Stimulated activated CD4-positive, alpha-beta T cell treated with anti-CD3 and anti-CD28 coated beads, Interleukin-1b, Interleukin-23, amount 100 ng/mL, for 48 hours (primary cell): ENCODE data around the gene MAGEA2B.
"Not testable (repeated sequence)": the region's sequence is repeated elsewhere in the genome, so short reads cannot be mapped to it uniquely, and the experiment has no call there.

Experiments used
- DNase-seq: peaks from one replicate; pipeline ENCODE4 v3.0.0-alpha.2; 2020

MAGEA2B gene, protein sequence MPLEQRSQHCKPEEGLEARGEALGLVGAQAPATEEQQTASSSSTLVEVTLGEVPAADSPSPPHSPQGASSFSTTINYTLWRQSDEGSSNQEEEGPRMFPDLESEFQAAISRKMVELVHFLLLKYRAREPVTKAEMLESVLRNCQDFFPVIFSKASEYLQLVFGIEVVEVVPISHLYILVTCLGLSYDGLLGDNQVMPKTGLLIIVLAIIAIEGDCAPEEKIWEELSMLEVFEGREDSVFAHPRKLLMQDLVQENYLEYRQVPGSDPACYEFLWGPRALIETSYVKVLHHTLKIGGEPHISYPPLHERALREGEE

DNA sequence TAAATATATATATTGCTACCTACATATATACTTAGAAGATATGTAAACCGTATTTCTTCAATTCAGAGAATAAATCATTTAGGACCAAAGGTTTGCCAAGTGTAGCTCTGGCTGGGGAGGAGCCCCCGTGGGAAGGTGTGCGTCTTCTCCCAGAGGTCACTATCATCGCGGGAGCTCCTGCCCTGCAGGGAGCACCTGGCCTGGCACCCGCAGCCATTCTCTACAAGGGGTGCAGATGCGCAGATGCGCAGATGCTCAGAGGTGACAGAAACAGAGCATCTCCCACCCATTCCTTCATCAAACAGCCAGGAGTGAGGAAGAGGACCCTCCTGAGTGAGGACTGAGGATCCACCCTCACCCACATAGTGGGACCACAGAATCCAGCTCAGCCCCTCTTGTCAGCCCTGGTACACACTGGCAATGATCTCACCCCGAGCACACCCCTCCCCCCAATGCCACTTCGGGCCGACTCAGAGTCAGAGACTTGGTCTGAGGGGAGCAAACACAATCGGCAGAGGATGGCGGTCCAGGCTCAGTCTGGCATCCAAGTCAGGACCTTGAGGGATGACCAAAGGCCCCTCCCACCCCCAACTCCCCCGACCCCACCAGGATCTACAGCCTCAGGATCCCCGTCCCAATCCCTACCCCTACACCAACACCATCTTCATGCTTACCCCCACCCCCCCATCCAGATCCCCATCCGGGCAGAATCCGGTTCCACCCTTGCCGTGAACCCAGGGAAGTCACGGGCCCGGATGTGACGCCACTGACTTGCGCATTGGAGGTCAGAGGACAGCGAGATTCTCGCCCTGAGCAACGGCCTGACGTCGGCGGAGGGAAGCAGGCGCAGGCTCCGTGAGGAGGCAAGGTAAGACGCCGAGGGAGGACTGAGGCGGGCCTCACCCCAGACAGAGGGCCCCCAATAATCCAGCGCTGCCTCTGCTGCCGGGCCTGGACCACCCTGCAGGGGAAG lies at the start of gene MAGEA2B:
Gene MAGEA2B (plus strand): TSS at position 814 of the 973 bp plus-strand sequence. CDS start 2,479 bp downstream, outside the sequence.
- DNase-seq, result not testable (repeated sequence)

DNA sequence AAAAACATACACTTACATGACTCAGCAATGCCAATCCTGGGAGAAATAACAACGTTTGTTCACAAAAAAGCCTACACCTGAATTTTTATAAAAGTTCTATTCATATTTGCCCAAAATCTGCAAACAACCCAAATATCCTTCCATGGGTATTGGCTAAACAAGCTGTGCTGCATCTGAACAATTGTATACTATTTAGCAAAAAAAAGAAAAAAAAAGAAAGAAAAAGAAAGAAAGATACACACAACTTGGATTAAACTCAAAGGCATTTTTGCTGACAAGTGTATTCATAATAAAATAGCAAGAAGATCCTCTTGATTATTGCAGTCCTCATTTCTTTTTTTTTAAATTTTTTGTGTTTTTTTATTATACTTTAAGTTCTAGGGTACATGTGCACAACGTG lies 40.3 kb upstream of the MAGEA2B start:
- DNase-seq, result no peak

DNA sequence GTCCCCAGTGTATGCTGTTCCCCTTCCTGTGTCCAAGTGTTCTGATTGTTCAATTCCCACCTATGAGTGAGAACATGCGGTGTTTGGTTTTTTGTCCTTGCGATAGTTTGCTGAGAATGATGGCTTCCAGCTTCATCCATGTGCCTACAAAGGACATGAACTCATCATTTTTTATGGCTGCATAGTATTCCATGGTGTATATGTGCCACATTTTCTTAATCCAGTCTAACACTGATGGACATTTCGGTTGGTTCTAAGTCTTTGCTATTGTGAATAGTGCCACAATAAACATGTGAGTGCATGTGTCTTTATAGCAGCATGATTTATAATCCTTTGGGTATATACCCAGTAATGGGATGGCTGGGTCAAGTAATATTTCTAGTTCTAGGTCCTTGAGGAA lies 39.8 kb upstream of the MAGEA2B start:
- DNase-seq, result not testable (repeated sequence)

DNA sequence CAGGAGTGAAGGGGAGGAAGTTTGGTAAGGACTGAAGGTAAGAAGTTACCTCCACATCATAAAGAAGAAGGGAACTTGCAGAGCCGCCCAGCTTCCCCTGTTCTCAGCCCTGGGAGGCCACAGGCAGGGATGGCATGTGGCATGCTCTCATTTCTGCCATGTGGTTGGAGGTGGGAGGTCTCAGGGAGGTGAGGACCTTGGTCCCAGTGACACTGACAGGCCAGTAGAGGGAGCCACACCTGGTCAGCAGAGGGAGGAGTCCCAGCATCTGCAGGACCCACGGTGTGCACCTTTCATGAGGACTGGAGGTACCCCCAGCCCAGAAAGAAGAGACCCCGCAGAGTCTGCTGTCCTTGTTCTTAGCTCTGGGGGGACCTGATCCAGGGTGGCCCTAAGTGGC lies 33.4 kb upstream of the MAGEA2B start:
- not testable (repeated sequence) for DNase-seq

DNA sequence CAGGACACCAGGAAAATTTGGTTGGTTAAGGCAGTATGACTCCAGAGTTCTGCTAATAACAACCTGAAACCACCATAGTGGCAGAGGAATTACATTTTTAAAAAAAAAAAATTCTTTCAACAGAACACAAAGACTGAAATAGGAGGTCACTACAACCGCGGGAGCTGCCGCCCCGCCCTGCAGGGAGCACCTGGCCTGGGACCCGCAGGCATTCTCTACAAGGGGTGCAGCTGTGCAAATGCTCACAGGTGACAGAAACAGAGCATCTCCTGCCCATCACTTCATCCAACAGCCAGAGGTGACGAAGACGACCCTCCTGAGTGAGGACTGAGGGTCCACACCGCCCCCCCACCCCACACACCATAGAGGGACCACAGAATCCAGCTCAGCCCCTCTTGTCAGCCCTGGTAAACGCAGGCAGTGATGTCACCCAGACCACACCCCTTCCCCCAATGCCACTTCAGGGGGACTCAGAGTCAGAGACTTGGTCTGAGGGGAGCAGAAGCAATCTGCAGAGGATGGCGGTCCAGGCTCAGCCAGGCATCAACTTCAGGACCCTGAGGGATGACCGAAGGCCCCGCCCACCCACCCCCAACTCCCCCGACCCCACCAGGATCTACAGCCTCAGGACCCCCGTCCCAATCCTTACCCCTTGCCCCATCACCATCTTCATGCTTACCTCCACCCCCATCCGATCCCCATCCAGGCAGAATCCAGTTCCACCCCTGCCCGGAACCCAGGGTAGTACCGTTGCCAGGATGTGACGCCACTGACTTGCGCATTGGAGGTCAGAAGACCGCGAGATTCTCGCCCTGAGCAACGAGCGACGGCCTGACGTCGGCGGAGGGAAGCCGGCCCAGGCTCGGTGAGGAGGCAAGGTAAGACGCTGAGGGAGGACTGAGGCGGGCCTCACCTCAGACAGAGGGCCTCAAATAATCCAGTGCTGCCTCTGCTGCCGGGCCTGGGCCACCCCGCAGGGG lies 16.2 kb upstream of the MAGEA2B start, which contains the start of gene MAGEA3:
Gene MAGEA3 (plus strand): TSS at position 843 of the 980 bp plus-strand sequence. CDS start 2,039 bp downstream, outside the sequence.
- not testable (repeated sequence) for DNase-seq

DNA sequence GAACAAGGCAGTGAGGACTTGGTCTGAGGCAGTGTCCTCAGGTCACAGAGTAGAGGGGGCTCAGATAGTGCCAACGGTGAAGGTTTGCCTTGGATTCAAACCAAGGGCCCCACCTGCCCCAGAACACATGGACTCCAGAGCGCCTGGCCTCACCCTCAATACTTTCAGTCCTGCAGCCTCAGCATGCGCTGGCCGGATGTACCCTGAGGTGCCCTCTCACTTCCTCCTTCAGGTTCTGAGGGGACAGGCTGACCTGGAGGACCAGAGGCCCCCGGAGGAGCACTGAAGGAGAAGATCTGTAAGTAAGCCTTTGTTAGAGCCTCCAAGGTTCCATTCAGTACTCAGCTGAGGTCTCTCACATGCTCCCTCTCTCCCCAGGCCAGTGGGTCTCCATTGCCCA lies 14.0 kb upstream of the MAGEA2B start:
- not testable (repeated sequence) for DNase-seq

DNA sequence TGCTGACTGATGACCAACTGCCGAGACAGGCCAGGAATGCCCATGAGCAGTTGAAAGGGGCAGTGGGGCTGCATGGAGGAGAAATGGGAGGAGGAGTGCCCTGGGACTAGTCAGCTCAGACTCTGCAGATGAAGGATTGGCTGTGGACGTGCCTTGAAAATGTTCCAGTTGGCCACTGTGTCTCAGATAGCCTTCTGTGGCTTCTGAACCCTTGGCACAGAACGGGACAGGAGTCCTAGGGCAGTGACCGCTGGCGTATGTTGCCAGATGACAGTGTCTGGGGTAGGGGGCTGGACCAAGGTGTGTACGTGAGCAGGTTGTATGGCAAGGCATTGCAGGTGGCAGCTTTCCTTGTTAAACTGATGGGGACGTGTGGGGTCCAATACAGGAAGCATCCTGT lies 7.9 kb upstream of the MAGEA2B start:
- not testable (repeated sequence) for DNase-seq

DNA sequence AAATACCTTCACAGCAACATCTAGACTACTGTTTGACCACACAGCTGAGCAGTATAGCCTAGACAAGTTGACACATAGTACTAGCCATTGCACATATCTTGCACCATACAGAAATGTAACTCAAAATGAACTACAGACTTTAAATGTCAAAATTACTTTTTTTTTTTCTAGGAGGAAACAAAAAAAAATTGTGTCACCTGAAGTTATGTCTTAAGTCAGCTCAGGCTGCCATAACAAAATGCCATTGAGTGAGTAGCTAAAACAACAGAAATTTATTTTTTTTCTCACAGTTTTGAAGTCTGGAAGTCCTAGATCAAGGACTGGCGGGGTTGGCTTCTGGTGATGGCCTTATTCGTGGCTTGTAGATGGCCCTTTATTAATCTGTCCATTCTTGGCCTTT lies 5.3 kb upstream of the MAGEA2B start, which contains the start of gene CSAG2:
Gene CSAG2 (minus strand): TSS at position 101 of the 400 bp plus-strand sequence. CDS start 161 bp downstream, outside the sequence.
- not testable (repeated sequence) for DNase-seq

DNA sequence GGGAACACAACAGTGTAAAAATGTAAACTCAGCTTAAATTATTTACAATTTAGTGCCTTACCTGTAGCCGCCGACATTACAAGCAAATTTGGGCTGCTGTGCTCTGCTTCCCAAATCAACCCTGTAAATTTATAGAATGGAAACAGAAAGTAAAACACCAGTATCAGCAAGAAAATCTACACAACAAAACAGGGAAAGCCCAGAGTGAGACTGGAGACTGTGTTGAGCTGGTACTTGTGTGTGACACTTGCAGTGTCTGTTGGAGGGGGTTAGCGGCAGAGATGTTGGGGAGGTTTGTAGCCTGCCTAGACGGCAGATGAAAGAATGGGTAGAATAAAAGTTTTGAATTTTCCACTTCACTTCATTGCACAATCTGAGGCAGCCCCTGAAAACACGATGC lies 1.2 kb upstream of the MAGEA2B start:
- DNase-seq, result not testable (repeated sequence)

DNA sequence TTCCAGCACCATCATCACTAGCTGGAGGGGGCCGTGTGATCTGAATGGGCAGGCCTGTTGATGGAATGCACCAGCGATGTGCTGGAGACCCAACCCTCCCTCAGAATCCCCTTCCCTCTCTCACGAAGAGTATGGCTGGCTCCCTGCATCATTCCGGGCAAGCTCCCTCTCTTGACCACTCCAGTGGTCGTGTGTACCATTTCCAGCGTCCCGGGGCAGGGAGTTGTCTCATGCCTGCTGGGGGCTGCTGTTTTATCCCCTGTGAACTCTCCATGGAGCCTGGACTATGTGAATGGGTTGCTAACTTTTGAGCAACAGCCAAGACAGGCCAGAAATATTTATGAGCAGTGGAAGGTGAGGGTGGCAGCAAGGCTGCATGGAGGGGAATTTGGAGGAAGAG lies 11.0 kb downstream of the MAGEA2B start:
- DNase-seq, result no peak

DNA sequence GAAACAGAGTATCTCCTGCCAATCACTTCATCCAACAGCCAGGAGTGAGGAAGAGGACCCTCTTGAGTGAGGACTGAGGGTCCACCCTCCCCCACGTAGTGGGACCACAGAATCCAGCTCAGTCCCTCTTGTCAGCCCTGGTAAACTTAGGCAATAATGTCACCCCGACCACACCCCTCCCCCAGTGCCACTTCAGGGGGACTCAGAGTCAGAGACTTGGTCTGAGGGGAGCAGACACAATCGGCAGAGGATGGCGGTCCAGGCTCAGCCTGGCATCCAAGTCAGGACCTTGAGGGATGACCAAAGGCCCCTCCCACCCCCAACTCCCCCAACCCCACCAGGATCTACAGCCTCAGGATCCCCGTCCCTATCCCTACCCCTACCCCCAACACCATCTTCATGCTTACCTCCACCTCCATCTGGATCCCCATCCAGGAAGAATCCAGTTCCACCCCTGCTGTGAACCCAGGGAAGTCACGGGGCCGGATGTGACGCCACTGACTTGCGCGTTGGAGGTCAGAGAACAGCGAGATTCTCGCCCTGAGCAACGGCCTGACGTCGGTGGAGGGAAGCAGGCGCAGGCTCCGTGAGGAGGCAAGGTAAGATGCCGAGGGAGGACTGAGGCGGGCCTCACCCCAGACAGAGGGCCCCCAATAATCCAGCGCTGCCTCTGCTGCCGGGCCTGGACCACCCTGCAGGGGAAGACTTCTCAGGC lies 19.0 kb downstream of the MAGEA2B start, which contains the start of the genes CSAG1 and MAGEA12:
Gene CSAG1 (minus strand): TSS at position 461 of the 715 bp plus-strand sequence. CDS start 1,261 bp downstream, outside the sequence.
Gene MAGEA12 (plus strand): TSS at position 497 of the 715 bp plus-strand sequence. CDS start 2,405 bp downstream, outside the sequence.
- DNase-seq, result no peak

DNA sequence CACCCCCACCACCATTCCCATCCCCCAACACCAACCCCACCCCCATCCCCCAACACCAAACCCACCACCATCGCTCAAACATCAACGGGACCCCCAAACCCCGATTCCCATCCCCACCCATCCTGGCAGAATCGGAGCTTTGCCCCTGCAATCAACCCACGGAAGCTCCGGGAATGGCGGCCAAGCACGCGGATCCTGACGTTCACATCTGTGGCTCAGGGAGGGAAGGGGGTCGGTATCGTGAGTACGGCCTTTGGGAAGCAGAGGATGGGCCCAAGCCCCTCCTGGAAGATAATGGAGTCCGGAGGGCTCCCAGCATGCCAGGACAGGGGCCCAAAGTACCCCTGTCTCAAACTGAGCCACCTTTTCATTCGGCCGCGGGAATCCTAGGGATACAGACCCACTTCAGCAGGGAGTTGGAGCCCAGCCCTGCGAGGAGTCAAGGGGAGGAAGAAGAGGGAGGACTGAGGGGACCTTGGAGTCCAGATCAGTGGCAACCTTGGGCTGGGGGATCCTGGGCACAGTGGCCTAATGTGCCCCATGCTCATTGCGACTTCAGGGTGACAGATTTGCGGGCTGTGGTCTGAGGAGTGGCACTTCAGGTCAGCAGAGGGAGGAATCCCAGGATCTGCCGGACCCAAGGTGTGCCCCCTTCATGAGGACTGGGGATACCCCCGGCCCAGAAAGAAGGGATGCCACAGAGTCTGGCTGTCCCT lies 19.9 kb downstream of the MAGEA2B start:
- DNase-seq, result not testable (repeated sequence)

DNA sequence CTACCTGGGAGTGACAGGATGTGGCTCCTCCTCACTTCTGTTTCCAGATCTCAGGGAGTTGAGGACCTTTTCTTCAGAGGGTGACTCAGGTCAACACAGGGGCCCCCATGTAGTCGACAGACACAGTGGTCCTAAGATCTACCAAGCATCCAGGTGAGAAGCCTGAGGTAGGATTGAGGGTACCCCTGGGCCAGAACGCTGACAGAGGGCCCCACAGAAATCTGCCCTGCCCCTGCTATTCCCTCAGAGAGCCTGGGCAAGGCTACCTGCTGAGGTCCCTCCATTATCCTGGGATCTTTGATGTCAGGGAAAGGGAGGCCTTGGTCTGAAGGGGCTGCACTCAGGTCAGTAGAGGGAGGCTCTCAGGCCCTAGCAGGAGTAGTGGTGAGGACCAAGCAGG lies 20.7 kb downstream of the MAGEA2B start:
- no peak for DNase-seq

DNA sequence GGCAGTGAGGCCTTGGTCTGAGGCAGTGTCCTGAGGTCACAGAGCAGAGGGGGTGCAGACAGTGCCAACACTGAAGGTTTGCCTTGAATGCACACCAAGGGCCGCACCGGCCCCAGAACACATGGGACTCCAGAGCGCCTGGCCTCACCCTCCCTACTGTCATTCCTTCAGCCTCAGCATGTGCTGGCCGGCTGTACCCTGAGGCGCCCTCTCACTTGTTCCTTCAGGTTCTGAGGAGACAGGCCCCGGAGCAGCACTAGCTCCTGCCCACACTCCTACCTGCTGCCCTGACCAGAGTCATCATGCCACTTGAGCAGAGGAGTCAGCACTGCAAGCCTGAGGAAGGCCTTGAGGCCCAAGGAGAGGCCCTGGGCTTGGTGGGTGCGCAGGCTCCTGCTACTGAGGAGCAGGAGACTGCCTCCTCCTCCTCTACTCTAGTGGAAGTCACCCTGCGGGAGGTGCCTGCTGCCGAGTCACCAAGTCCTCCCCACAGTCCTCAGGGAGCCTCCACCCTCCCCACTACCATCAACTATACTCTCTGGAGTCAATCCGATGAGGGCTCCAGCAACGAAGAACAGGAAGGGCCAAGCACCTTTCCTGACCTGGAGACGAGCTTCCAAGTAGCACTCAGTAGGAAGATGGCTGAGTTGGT lies 21.6 kb downstream of the MAGEA2B start:
- no peak for DNase-seq

DNA sequence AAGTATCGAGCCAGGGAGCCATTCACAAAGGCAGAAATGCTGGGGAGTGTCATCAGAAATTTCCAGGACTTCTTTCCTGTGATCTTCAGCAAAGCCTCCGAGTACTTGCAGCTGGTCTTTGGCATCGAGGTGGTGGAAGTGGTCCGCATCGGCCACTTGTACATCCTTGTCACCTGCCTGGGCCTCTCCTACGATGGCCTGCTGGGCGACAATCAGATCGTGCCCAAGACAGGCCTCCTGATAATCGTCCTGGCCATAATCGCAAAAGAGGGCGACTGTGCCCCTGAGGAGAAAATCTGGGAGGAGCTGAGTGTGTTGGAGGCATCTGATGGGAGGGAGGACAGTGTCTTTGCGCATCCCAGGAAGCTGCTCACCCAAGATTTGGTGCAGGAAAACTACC lies 22.1 kb downstream of the MAGEA2B start:
- not testable (repeated sequence) for DNase-seq

DNA sequence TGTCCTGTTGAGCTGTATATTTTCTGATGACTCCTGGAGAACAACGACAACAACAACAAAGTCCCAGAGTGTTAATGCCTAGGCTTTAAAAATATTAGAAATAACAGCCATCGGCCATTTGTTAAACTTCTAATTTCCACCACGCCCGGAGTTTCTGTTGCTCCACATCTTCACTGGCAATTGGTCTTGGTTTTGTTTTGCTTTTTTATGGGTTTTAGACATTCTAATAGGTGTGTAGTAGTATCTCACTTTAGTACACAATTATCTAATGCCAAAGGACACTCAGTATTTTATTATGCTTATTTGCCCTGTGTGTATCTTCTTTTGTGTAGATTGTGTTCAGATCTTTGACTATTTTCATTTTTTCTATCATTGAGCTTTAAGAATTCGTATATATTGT lies 24.1 kb downstream of the MAGEA2B start:
- DNase-seq, result no peak

DNA sequence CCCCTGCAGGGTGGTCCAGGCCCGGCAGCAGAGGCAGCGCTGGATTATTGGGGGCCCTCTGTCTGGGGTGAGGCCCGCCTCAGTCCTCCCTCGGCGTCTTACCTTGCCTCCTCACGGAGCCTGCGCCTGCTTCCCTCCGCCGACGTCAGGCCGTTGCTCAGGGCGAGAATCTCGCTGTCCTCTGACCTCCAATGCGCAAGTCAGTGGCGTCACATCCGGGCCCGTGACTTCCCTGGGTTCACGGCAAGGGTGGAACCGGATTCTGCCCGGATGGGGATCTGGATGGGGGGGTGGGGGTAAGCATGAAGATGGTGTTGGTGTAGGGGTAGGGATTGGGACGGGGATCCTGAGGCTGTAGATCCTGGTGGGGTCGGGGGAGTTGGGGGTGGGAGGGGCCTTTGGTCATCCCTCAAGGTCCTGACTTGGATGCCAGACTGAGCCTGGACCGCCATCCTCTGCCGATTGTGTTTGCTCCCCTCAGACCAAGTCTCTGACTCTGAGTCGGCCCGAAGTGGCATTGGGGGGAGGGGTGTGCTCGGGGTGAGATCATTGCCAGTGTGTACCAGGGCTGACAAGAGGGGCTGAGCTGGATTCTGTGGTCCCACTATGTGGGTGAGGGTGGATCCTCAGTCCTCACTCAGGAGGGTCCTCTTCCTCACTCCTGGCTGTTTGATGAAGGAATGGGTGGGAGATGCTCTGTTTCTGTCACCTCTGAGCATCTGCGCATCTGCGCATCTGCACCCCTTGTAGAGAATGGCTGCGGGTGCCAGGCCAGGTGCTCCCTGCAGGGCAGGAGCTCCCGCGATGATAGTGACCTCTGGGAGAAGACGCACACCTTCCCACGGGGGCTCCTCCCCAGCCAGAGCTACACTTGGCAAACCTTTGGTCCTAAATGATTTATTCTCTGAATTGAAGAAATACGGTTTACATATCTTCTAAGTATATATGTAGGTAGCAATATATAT lies 39.5 kb downstream of the MAGEA2B start, which contains the start of gene MAGEA2:
Gene MAGEA2 (minus strand): TSS at position 157 of the 965 bp plus-strand sequence. CDS start 2,479 bp downstream, outside the sequence.
- not testable (repeated sequence) for DNase-seq

DNA sequence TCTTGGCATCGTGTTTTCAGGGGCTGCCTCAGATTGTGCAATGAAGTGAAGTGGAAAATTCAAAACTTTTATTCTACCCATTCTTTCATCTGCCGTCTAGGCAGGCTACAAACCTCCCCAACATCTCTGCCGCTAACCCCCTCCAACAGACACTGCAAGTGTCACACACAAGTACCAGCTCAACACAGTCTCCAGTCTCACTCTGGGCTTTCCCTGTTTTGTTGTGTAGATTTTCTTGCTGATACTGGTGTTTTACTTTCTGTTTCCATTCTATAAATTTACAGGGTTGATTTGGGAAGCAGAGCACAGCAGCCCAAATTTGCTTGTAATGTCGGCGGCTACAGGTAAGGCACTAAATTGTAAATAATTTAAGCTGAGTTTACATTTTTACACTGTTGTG lies 40.4 kb downstream of the MAGEA2B start:
- DNase-seq, result not testable (repeated sequence)
